Erythroblast (primary cell): ENCODE data around the gene VPS33A.

Source experiments
- GATA1 ChIP-seq: IDR thresholded peaks from 2 replicates; pipeline ENCODE4 v1.6.1; 2011; ENCODE audit warnings: low read depth, mild to moderate bottlenecking, control low read depth, low read length, moderate library complexity
- POLR2A ChIP-seq: IDR thresholded peaks from 2 replicates; pipeline ENCODE4 v1.6.1; 2011; ENCODE audit warnings: mild to moderate bottlenecking, low read length

DNA sequence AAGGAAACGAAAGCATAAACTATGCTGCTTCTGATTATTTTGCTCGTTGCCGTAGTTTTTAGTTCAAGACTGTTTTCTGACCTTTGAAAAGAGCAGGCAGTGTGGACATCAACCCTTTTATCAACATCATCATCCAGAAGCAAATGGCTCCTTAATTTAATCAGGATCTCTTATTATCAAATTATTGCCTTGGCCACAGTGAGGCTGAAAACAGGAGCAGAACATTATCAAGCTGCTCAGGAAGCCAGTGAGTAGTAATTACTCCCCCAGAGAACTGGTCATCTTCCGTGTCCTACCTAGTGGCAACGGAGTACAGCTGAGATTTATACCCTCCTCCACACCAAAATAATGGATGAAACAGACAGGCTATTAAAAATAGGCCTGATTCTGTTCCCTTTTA is 38.2 kb downstream of the VPS33A start:
- no peak for TF ChIP-seq POLR2A
- no peak for TF ChIP-seq GATA1
